ENCODE measurements around the gene SIAH2. TPM values are rescaled to one million over a fixed set of nuclear protein-coding genes. Genes with fewer than 3 reads are reported as not detected.

SIAH2 gene
- total and polyA plus RNA-seq, 12 donors = 22.1 to 216 (median 107) TPM

- DNase-seq = peak in 6 of 7 donors; percentile 63 to 77 (median 68)
- Histone ChIP-seq H3K4me3 (no peak overlapping the region), H3K36me3 (replicated peaks in 1 of 2) (no peaks in the 10 kb centered on the region), H3K27me3 (no peaks in the 10 kb centered on the region), H3K9me3 (replicated peaks in 1 of 3) (no peaks in the 10 kb centered on the region), H3K4me1 (replicated peaks in 1 of 2) (peaks cover 35 to 60% of the 10 kb centered on the region in 2 donors), H3K27ac (peak overlapping the region; percentile 1 to 91 (median 44))
- WGBS, 4 donors = 53 to 57% (median 56%) methylated on average over 8 to 9 of the region's 9 CpGs
- TF ChIP-seq CTCF (IDR thresholded peaks at IDR 0.05) = no peak
- TF ChIP-seq POLR2A (IDR thresholded peaks at IDR 0.05) = peak in 1 of 2 donors; percentile 5
- intact Hi-C loops (cut with DNase I) = no loop called here
These were observed 28.8 kb downstream of the SIAH2 start for GRCh38 chr3:150733936-150734794.

- no peaks in the 10 kb centered on the region for H3K36me3 ChIP-seq (replicated peaks in 1 of 2)
- peak in 3 of 7 donors; percentile 55 to 74 (median 66) for DNase-seq
- TF ChIP-seq CTCF (IDR thresholded peaks at IDR 0.05) (peak in 1 of 6 experiments; percentile 4), POLR2A (IDR thresholded peaks at IDR 0.05) (peak in 1 of 2 donors; percentile 13)
- peaks cover 29 to 54% of the 10 kb centered on the region in 2 donors for H3K4me1 ChIP-seq (replicated peaks in 1 of 2)
- no peak overlapping the region for H3K4me3 ChIP-seq
- no peaks in the 10 kb centered on the region for H3K9me3 ChIP-seq (replicated peaks in 1 of 3)
- intact Hi-C loops (cut with DNase I) = no loop called here
- 28 to 49% (median 41%) methylated on average over 7 to 8 of the region's 8 CpGs for WGBS, 4 donors
- H3K27ac ChIP-seq = peak overlapping the region; percentile 1 to 91 (median 44)
- no peaks in the 10 kb centered on the region for H3K27me3 ChIP-seq
These were observed 29.5 kb downstream of the SIAH2 start for GRCh38 chr3:150733373-150733935.

GRCh38 chr3:150729682-150730360 is 33.1 kb downstream of the SIAH2 start:
- H3K27ac ChIP-seq = no peak overlapping the region
- no peak overlapping the region for H3K4me3 ChIP-seq
- no peak for DNase-seq
- H3K9me3 ChIP-seq (replicated peaks in 1 of 3) = no peaks in the 10 kb centered on the region
- WGBS, 4 donors = 92 to 97% (median 95%) methylated on average over 9 of the region's 9 CpGs
- intact Hi-C loops (cut with DNase I) = loop anchor here in 1 of 2 donors (5.0 to 10.0 kb wide), 2 partner anchors 135 to 417 kb away; no protein-coding TSS in a partner anchor
- no peaks in the 10 kb centered on the region for H3K36me3 ChIP-seq (replicated peaks in 1 of 2)
- no peaks in the 10 kb centered on the region for H3K27me3 ChIP-seq
- no peak for TF ChIP-seq POLR2A (IDR thresholded peaks at IDR 0.05)
- no peak for TF ChIP-seq CTCF (IDR thresholded peaks at IDR 0.05)
- H3K4me1 ChIP-seq (replicated peaks in 1 of 2) = peaks cover 9 to 31% of the 10 kb centered on the region in 2 donors

All from adrenal gland (tissue), 12 donors.